ENCODE measurements around the gene ANKDD1A.

- TF ChIP-seq POLR2A (IDR thresholded peaks at IDR 0.05) (no peak), CTCF (IDR thresholded peaks at IDR 0.05) (no peak), POLR2AphosphoS5 (IDR thresholded peaks at IDR 0.05) (no peak), EP300 (IDR thresholded peaks at IDR 0.05) (no peak)
These were observed 8.0 kb downstream of the ANKDD1A start for GRCh38 chr15:64919721-64920120.
